Measurements from ENCODE around the gene TRIM28.

Gene TRIM28

DNA sequence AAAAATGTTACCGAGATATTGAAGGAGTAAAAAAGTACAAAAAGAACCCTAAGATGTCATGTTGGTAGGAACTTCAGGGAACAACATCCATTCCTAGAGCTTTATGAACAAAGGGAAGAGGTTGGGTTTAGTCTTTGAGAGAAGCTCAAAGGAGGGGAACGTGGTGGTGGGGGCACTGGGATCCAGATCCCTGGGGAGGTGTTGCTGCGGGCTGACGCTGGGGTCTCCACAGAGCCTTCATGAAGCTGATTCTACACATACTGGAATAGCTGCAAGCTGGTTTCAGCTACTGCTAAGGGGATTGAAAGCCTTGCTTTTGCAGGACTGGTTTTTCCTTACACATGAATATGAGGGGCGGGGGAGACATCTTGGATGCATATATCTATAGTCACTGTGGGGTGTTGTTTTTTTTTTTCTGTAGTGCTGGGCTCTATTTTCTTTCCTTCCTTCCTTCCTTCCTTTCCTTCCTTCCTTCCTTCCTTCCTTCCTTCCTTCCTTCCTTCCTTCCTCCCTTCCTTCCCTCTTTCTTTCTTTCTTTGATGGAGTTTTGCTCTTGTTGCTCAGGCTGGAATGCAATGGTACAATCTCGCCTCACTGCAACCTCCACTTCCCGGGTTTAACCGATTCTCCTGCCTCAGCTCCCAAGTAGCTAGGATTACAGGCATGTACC, 35.7 kb downstream of the TRIM28 start:
- DNase-seq (ENCODE audit: low read depth): no peak

DNA sequence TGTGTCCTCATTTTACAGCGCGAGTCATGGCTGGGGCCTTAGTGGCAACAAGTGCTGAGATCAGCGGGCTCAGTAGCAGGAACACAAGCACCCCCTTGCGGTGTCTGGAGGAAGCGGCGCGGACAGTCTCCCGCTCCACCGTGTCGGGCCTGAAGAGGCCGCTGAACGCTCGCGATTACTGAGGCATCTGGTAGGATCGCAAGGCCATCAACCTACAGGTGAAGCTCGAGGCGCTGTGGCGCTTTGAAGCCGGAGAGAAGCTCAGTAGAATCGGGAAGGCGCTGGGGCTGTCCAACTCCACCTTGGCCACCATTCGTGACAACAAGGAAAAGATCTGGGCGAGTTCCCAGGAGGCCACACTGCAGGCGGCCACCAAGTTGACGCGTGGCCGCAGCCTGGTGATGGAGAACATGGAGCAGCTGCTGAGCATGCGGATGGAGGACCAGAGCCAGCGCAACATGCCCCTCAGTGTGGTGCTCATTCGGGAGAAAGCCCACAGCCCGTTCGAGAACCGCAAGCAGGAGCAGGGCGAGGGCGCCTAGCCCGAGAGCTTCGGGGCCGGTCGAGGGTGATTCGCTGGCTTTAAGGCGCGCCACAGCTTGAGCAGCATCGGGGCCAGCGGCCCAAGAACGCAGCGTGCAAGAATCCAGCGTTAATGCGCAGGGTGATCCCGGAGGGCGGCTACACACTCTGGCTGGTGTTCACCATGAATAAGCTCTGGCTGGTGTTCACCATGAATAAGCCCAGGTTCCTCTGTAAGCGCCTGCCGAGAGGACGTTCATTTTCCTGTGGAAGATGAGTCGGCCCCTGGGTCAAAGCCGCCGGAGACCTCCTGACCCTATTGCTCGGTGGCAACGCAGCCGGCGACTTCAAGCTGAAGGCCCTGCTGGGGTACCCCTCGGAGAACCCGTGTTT, 37.6 kb downstream of the TRIM28 start:
- DNase-seq (ENCODE audit: low read depth): peak; percentile 85

GRCh38 chr19:58582985-58583384, 39.1 kb downstream of the TRIM28 start:
- no peak for DNase-seq (ENCODE audit: low read depth)

DNA sequence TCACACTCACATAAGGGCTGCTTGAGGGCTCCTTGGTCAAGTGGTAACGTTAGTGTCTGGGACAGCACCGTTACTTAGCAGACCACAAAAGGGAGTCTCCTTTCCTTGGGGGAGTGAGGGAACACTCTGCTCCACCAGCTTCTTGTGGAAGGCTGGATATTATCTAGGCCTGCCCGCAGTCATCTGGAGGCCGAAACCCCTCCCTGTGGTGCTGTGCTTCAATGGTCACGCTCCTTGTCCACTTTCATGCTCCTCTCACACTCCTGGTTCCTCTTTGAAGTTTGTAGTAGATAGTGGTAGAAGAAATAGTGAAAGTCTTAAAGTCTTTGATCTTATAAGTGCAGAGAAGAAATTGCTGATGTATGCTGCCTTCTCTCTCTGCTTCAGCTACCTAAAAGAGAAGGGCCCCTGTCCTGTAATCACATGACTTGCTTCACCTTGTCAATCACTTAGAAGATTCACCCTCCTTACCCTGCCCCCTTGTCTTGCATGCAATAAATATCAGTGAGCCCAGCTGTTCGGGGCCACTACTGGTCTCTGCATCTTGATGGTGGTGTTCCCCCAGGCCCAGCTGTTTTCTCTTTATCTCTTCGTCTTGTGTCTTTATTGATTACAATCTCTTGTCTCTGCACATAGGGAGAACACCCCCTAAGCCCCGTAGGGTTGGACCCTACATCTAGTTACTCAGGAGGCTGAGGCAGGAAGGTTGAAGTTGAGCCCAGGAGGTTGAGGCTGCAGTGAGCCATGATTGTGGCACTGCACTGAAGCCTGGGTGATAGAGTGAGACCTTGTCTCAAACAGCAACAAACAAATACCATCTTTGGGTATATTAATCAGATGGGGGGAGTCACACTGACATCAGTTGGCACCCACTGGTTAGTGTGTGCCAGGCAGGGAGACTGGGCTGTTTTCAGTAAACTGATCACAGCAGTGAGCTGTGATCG, 40.9 kb downstream of the TRIM28 start:
- no peak for DNase-seq (ENCODE audit: low read depth)

- DNase-seq (ENCODE audit: low read depth): no peak
Observed at GRCh38 chr19:58585442-58586132, 41.7 kb downstream of the TRIM28 start.

DNA sequence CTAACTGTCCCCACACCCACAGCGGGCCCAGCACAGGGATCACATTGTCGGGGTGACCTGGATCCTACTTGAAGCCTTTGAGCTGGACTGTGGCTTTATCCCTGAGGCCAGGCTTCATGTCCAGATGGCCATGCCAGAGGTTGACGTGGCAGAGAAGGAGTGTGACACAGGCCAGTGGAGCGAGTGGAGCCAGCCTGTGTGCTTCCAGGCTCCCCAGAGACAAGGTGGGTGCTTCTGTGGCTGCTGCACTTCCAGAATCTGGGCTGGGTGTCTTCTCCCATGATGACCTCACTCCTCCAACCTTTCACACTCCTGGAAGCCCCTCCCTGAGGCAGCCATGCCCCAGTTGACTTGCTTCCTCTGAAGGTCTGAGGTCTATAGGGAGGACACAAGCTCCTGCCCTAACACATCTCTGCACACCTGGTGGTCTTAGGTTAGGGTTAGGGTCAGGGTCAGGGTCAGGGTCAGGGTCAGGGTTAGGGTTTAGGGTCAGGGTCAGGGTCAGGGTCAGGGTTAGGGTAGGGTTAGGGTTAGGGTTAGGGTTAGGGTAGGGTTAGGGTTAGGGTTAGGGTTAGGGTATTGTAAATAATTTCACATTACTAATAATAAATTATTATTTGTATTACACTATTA, 42.4 kb downstream of the TRIM28 start:
- DNase-seq (ENCODE audit: low read depth): no peak

Measured in activated gamma-delta T cell treated with anti-CD3 and anti-CD28 coated beads, Interleukin-2, amount 50 U/mL, for 16 hours (primary cell).